ENCODE measurements around the gene TBL2.
"Not testable (repeated sequence)": the region's sequence is repeated elsewhere in the genome, so short reads cannot be mapped to it uniquely, and the experiment has no call there.

- TF ChIP-seq REST (IDR thresholded peaks at IDR 0.05; ENCODE audit: unreplicated experiment); CTCF (conservative IDR thresholded peaks at IDR 0.05; ENCODE audit: low read depth in 2 of 2); EZH2 (IDR thresholded peaks at IDR 0.05; ENCODE audit: low read depth, unreplicated experiment); POLR2AphosphoS5 (IDR thresholded peaks at IDR 0.05; ENCODE audit: low read depth); JUNB (IDR thresholded peaks at IDR 0.05; ENCODE audit: unreplicated experiment): not testable (repeated sequence)
Measured at GRCh38 chr7:73617520-73617919, 39.1 kb upstream of the TBL2 start.
